ENCODE measurements around the gene CEACAM4.

DNA sequence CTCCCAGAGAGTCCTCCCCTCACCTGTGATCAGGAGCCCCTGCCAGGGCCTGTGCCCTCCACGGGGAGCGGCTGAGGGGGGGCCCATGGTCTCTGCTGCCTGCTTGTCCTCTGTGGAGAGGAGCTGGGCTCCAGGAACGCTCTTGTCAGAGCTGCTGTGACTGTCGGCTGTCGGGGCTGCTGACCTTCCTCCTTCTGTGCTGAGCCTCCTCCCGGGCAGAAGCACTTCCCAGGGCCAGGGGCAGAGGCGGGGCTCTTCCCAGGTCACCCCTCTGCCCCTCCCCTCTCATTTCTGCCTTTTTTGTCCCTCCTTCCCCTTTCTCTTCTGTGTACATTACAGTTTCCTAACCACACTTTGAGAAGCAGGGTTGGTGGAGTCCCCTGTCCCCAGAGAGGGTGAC lies at the start of gene CEACAM4:
- TF ChIP-seq, protein P1, sequence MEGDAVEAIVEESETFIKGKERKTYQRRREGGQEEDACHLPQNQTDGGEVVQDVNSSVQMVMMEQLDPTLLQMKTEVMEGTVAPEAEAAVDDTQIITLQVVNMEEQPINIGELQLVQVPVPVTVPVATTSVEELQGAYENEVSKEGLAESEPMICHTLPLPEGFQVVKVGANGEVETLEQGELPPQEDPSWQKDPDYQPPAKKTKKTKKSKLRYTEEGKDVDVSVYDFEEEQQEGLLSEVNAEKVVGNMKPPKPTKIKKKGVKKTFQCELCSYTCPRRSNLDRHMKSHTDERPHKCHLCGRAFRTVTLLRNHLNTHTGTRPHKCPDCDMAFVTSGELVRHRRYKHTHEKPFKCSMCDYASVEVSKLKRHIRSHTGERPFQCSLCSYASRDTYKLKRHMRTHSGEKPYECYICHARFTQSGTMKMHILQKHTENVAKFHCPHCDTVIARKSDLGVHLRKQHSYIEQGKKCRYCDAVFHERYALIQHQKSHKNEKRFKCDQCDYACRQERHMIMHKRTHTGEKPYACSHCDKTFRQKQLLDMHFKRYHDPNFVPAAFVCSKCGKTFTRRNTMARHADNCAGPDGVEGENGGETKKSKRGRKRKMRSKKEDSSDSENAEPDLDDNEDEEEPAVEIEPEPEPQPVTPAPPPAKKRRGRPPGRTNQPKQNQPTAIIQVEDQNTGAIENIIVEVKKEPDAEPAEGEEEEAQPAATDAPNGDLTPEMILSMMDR (conservative IDR thresholded peaks at IDR 0.05; ENCODE audit: low read depth, low read length): no peak
- no peak for TF ChIP-seq EZH2 (IDR thresholded peaks at IDR 0.05; ENCODE audit: borderline replicate concordance, low read depth, low read length, poor library complexity, severe bottlenecking)
